Hematopoietic multipotent progenitor cell treated with erythropoietin and hydrocortisone succinate and interleukin-3 and kit ligand, for 17 days (in vitro differentiated cells): ENCODE measurements around the gene UGT1A10.
"Not testable (repeated sequence)": the region's sequence is repeated elsewhere in the genome, so short reads cannot be mapped to it uniquely, and the experiment has no call there.

Experiments used
- DNase-seq: peaks from one replicate; pipeline ENCODE4 v3.0.0-alpha.2; 2015; ENCODE audit warnings: low spot score

Gene UGT1A10

DNA sequence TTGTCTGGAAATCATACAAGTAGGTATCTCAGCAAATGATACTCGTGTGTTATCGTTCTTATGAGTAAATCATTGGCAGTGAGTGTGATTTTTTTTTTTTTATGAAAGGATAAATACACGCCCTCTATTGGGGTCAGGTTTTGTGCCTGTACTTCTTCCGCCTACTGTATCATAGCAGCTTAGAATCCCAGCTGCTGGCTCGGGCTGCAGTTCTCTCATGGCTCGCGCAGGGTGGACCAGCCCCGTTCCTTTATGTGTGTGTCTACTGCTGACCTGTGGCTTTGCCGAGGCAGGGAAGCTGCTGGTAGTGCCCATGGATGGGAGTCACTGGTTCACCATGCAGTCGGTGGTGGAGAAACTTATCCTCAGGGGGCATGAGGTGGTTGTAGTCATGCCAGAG lies at the start of gene UGT1A10:
TSS of gene UGT1A10 (plus strand) at position 143 of the 400 bp plus-strand sequence. CDS start at position 218, 75 bp downstream.
- DNase-seq = not testable (repeated sequence)

DNA sequence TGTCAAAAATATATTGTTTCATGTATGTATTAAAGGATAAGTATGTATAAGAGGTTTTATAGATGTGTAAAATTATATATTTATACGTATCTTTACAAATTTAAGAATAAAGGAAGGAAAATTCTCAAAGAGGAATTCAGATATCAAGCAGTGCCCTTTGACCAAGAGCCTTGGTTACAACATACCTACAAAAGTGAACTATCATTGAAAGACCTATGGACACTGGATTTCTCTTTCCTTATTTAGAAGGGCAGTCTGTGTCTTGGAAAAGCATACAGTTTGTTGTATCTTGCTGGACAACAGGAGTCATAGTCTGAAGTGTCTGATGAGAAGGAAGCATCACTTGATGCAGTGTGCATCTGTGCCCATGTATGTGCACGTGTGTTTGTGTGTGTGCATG lies 47.8 kb upstream of the UGT1A10 start:
- DNase-seq = no peak

DNA sequence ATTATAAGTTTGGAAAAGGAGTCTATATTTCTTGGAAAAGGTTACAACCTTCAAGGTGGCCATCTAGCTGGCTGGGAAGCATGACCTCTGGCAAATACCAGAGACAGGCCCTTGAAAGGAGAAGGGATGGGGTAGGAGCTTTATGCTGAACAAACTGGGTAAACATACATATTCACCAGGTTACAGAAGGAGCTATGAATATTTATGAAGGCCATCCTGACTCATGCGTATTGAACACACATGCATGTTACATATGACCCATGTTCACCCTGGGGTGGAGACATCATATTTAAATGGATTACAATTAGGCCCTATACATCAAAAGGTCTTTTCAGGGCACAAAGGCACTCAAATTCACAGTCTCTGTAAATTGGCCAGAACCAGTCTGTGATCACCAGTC lies 43.5 kb upstream of the UGT1A10 start:
- not testable (repeated sequence) for DNase-seq

DNA sequence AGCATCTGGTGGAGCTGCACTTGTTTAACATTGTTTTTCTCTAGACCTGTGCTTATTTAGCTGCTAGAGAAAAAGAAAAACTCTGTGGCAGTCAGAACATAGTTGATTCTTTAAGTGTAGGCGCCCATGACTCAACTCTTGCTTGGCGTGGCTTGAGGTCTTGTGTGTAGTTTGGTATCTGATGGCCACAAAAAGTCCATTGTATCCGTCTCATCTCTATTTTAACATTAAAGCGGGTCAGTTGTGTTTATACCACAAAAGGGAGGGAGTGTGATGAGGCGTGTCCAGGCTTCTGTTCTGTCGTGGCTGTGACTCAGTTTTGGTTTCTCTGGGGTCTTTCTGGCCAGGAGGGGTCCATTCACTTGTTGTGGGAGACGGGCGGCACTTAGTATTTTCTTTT lies 43.0 kb upstream of the UGT1A10 start:
- no peak for DNase-seq

DNA sequence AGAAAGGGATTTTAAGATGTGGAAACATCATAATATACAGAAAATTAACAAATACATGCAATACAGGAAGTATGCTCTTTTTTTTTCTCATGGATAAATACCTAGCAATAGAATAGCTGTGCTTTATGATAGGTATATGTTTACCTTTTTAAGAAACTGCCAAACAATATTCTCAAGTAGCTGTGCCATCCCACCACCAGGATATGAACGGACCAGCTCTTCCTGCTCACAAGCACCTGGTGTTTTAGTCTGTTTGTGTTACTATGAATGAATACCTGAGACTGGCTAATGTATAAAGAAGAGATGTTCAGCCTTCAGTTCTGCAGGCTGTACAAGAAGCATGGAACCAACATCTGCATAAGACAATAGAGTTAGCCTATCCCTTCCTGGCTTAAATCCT lies 38.7 kb upstream of the UGT1A10 start:
- DNase-seq = no peak

DNA sequence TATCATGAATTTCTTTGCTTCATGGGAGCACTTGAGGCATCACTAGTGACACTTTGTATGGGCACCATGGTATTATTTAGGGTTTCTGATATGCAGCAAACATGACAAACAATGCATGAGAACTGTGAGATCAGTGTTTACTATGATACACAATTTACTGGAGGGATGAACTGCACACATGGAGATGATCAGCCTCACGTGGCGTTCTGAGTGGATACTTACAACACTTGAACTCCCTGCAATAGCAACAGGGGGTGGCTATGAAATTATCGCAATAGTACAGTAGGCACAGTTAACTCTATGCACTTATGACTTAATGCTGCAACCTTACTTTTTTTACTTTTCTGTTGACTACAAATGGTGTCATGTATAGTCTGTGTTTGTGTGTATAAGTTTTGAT lies 37.3 kb upstream of the UGT1A10 start:
- no peak for DNase-seq

DNA sequence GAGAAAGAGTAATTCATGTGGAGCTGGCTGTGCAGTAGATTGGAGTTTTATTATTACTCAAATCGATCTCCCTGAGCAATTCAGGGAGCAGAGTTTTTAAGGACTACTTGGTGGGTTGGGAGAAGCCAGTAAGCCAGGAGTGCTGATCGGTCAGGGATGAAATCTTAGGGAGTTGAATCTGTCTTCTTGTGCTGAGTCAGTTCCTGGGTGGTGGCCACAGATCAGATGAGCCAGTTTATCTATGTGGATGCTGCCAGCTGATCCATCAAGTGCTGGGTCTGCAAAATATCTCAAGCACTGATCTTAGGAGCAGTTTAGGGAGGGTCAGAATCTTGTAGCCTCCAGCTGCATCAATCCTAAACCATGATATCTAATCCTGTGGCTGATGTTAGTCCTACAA lies 35.9 kb upstream of the UGT1A10 start:
- no peak for DNase-seq

DNA sequence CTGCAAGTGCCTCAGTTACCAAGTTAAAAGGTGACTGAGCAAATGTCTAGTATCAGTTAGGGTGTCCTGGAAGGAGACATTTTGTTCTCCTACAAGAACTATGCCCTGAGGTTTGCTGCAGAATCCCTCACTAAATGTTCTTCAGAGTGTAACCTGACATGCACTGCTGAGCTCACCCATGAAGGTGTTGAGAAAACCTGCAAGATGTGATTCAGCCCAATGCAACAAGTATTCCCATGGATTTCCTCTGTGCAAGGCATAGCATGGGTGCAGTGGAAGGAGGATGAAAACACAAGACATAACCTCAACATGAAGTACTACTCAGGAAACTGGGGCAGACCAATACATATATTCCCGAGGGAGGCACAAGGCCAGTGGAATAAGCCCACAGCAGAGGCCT lies 34.2 kb upstream of the UGT1A10 start:
- DNase-seq = no peak

DNA sequence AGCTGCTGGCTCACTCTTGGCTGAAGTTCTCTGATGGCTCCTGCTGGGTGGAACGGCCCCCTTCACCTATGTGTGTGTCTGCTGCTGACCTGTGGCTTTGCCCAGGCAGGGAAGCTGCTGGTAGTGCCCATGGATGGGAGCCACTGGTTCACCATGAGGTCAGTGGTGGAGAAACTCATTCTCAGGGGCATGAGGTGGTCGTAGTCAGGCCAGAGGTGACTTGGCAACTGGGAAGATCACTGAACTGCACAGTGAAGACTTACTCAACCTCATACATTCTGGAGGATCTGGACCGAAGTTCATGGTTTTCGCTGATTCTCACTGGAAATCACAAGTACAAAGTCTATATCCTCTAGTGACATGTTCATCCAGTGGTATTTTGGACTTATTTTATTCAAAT lies 32.7 kb upstream of the UGT1A10 start:
- no peak for DNase-seq

DNA sequence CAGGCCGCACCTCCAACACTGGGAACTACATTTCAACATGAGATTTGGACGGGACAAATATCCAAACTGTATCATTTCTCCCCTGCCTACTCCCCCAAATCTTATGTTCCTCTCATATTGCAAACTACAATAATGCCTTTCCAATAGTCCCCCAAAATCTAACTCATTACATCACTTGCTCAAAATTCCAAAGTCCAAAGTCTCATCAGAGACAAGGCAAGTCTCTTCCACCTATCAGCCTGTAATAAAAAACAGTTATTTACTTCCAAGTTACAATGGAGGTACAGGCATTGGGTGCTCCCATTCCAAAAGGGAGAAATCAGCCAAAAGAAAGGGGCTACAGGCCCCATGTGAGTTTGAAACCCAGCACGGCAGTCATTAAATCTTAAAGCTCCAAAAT lies 31.4 kb upstream of the UGT1A10 start:
- DNase-seq = no peak

DNA sequence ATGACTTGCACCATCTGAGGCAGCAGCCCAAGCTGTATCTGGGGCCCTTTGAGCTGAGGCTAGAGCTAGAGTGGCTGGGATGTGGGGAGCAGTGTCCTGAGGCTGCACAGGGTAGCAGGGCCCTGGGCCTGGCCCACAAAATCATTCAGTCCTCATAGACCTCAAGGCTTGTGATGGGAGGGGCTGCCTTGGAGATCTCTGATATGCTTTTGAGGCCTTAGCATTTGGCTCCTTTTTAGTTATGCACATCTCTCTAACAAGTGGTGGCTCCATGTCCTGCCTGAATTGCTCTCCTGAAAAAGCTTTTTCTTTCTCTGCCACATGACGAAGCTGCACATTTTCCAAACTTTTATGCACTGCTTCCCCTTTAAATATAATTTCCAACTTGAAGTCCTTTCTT lies 30.6 kb upstream of the UGT1A10 start:
- no peak for DNase-seq

DNA sequence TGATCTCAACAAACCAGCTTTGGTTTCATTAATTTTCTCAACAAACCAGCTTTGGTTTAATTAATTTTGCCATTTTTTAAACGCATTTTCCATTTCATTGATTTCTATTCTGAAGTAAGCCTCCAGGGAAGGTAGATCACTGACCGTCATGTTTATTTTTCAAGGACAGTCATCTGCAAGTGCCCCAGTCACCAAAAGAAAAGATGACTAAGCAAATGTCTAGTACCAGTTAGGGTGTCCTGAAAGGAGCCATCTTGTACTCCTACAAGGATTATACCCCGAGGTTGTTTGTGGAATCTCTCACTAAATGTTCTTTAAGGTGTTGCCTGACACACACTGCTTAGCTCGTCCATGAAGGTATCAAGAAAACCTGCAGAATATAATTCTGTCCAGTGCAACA lies 25.0 kb upstream of the UGT1A10 start:
- DNase-seq = no peak

DNA sequence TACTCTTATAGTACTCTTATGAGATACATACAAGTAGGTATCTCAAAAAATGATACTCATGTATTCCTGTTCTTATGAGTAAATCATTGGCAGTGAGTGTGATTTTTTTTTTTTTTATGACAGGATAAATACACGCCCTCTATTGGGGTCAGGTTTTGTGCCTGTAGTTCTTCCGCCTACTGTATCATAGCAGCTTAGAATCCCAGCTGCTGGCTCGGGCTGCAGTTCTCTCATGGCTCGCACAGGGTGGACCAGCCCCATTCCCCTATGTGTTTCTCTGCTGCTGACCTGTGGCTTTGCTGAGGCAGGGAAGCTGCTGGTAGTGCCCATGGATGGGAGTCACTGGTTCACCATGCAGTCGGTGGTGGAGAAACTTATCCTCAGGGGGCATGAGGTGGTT lies 18.8 kb upstream of the UGT1A10 start, which contains the start of gene UGT1A8:
TSS of gene UGT1A8 (plus strand) at position 158 of the 400 bp plus-strand sequence. CDS start at position 233, 75 bp downstream.
- not testable (repeated sequence) for DNase-seq

DNA sequence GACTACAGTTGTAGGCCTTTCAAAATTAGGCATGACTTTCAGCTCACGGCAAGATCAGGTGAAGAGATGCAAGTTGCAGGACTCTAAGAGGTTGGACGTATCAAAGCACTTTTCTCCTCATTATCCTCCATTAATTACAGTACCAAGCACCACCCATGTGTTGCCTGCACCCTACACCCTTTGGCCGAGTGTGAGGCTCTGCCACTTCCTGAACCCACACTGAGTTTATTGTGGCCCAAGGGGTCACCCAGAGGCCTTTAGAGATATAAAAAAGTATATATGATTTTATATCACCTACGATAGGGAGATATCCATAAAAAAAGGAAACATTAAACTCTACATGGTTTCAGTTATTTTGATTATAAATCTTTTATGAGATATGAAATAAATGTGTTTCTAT lies 16.0 kb upstream of the UGT1A10 start:
- DNase-seq = no peak

DNA sequence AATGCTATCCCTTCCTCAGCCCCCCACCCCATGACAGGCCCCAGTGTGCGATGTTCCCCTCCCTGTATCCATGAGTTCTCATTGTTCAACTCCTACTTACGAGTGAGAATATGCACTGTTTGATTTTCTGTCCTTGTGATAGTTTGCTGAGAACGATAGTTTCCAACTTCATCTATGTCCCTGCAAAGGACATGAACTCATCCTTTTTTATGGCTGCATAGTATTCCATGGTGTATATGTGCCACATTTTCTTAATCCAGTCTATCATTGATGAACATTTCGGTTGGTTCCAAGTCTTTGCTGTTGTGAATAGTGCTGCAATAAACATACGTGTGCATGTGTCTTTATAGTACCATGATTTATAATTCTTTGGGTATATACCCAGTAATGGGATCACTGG lies 14.4 kb upstream of the UGT1A10 start:
- not testable (repeated sequence) for DNase-seq

DNA sequence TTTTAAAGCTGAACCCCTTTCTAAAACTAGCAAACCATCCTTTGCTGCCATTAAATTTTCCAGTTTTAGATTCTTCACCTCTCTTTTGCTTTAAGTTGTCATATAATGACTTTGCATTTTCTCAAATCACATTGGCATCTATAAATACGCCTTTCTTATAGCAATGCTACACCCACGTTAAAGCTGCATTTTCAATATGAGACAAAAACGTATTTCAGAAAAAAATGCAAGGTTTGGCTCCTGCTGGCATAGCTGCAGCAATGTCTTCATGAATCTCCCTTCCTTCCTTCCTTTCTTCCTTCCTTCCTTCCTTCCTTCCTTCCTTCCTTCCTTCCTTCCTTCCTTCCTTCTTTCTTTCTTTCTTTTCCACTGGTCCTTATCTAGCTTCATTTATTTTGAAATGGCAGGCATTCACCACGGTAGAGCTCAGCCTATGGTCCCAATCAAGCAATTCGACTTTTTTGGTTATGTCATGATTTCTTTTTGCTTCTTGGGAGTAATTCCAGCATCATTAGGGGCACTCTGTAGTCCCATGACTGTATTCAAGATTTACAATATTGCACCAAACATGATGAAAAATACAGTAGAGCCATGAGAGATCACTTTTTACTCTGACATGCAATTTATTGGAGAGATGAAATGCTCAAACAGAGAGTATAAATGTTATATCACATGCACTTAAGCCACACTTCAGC lies 8.8 kb upstream of the UGT1A10 start:
- no peak for DNase-seq

DNA sequence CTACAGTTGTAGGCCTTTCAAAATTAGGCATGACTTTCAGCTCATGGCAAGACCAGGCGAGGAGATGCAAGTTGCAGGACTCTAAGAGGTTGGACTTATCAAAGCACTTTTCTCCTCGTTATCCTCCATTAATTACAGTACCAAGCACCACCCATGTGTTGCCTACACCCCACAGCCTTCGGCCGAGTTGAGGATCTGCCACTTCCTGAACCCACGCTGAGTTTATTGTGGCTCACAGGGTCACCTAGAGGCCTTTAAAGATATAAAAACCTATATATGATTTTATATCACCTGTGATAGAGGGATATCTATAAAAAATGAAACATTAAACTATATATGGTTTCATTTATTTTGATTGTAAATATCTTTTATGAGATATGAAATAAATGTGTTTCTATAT lies 2.6 kb downstream of the UGT1A10 start:
- DNase-seq = no peak

DNA sequence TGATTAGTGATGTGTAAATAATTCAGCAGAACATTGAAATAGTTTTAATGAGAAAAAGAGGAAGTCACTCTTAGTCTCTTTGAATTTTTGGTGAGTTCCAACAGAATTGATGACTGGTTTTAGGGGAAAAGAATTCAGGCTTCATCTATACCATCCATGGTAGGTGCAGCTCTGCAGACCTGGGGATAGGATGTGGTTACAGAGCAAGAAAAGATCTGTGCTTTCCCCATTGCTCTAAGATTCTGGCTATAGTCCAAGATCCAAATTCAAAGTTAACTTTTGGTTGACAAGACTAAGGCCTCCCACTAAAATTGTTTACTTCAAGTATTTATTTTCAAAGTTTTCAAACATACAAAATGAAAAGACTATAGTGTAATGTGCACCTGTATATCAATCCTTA lies 3.6 kb downstream of the UGT1A10 start:
- DNase-seq = no peak

DNA sequence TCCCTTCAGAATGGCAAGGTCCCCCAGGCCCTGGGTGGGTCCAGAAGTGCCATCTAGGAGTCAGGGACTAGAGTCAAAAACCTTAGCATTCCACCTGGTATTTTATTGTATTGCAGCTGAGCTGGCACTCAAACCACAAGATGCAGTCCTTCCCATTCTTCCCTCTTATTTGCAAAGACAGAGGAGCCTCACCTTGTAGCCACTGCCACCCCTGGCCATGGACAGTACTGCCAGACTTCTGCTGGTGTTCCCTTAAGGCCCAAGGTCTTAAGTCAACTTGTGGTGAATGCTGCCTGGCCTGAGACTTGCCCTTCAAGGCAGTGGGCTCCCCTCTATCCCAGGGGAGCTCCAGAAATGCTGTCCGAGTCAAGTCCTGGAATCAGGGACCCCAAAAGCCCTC lies 6.9 kb downstream of the UGT1A10 start:
- no peak for DNase-seq

DNA sequence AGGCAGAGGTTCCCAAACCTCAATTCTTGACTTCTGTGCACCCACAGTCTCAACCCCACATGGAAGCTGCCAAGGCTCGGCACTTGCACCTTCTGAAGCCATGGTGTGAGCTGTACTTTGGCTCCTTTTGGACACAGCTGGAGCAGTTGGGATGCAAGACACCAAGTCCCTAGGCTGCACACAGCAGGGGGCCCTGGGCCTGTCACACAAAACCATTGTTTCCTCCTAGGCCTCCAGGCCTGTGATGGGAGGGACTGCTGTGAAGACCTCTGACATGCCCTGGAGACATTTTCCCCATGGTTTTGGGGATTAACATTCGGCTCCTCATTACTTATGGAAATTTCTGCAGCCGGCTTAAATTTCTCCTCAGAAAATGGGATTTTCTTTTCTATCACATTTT lies 9.8 kb downstream of the UGT1A10 start:
- not testable (repeated sequence) for DNase-seq

DNA sequence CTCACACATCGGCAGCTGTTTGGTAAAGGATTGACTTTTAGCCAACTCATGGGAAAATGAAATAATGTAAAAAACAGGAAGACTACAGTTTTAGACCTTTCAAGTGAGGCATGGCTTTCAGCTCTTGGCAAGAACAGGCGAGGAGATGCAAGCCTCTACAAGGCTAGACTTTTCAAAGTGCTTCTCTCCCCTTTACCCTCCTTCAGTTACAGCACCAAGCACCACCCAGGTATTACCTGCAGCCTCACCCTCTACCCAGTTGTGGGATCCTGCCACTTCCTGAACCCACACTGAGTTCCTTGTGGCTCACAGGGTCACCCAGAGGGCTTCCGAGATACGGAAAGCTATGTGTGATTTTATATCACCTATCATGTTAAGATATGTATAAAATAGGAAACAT lies 14.7 kb downstream of the UGT1A10 start:
- no peak for DNase-seq

DNA sequence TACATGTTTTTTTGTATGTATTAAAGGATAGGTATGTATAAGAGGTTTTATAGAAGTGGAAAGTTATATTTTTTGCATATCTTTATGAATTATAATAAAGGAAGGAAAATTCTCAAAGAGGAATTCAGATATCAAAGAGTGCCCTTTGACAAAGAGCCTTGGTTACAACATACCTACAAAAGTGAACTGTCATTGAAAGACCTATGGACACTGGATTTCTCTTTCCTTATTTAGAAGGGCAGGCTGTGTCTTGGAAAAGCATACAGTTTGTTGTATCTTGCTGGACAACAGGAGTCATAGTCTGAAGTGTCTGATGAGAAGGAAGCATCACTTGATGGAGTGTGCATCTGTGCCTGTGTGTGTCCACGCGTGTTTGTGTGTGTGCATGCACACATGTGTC lies 15.2 kb downstream of the UGT1A10 start:
- no peak for DNase-seq

DNA sequence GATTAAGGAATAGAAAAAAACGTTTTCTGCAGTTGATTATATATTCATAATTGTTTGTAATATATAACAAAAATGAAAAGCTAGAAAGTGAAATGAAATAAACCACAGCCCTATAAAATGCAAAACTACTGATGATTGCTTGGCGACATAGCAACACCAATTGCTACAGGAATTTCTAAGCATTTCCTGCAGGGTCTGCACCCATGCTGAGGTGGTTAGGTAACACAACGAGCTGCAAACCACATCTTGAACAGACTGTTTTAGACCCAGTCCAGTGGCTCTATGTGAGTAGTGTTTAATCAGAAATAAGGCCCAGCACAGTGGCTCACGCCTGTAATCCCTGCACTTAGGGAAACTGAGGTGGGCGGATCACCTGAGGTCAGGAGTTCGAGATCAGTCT lies 18.3 kb downstream of the UGT1A10 start:
- DNase-seq = no peak

DNA sequence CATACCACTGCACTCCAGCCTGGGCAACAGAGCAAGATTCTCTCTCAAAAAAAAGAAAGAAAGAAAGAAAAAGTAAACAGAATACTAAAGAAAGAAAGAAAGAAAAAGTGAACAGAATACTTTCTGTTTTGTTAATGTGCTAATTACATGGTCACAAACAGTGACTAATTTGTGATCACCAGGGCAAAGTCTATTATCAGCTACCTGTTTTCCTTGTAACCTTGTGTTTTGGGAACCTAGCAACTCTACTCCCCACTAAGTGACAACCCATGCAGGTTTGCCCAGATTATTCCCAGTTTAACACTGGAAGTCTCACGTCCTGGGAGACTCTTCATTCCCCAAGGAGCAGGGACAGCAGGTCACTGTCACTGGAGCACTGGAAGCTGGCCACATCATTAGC lies 18.8 kb downstream of the UGT1A10 start:
- no peak for DNase-seq
